GM12878 (cell line): ENCODE data around the gene ABHD2. TPM values are rescaled to one million over a fixed set of nuclear protein-coding genes. Genes with fewer than 3 reads are reported as not detected.

Source experiments
- ATAC-seq: fragments of 200-7000 bp; cut with Tn5 transposase; 3 replicates; pipeline ENCODE4 v1.9.1; 2020; ENCODE audit warnings: mild to moderate bottlenecking, moderate library complexity
- BruUV-seq: library from RNA; stranded (reverse); fragments of 400-500 nt; replicated peaks from 2 replicates; lab custom pipeline; 2021; lab: Mats Ljungman, UMichigan
- CTCF ChIA-PET: fragments of 300-600 bp; sonication (Branson Sonifier 250); formaldehyde crosslinking; extraction: SDS; loops from one replicate; lab custom pipeline; 2021; ENCODE audit warnings: inconsistent platforms; lab: Yijun Ruan, JAX
- POLR2A ChIA-PET: fragments of 350-600 bp; formaldehyde crosslinking; extraction: SDS; loops from one replicate; lab custom pipeline; 2021; ENCODE audit warnings: inconsistent platforms; lab: Charles Lee
- RAD21 ChIA-PET: fragments of 300-600 bp; sonication (Branson Sonifier 250); formaldehyde crosslinking; loops from one replicate; lab custom pipeline; 2023; ENCODE audit warnings: antibody characterized with exemption; ENCODE audit not compliant: unreplicated experiment; lab: Charles Lee
- SMC1A ChIA-PET: fragments of 300-600 bp; sonication (Branson Sonifier 250); formaldehyde crosslinking; loops from one replicate; lab custom pipeline; 2023; ENCODE audit not compliant: unreplicated experiment, uncharacterized antibody; lab: Charles Lee
- DNase-seq: peaks from one replicate; pipeline ENCODE4 v3.0.0-alpha.2; 2011; ENCODE audit warnings: low read depth, low spot score
- FAIRE-seq: peaks from 3 replicates; lab custom pipeline; 2011; peaks lifted over from hg19 to GRCh38; lab: Jason Lieb, UNC
- H2AFZ ChIP-seq: 2 replicates; pipeline ENCODE4 v1.6.0; 2011; ENCODE audit warnings: low read depth, low read length, control low read depth; ENCODE audit not compliant: control insufficient read depth
- H3K27ac ChIP-seq: 2 replicates; pipeline ENCODE4 v1.5.1; 2011; ENCODE audit warnings: control low read depth; ENCODE audit not compliant: control insufficient read depth, insufficient read depth
- H3K27me3 ChIP-seq, 2 experiments: replicated peaks in 1 of 2; 2 replicates each; pipeline versions ENCODE4 v1.6.0 to v1.6.1; 2011; ENCODE audit warnings: low read length in 1 of 2; ENCODE audit not compliant: control insufficient read depth in 2 of 2, insufficient read depth in 2 of 2
- H3K36me3 ChIP-seq, 2 experiments: 2 replicates each; pipeline ENCODE4 v1.5.1; 2011; ENCODE audit warnings: low read length in 1 of 2; ENCODE audit not compliant: control insufficient read depth in 2 of 2, insufficient read depth in 2 of 2
- H3K4me1 ChIP-seq: 2 replicates; pipeline ENCODE4 v1.6.1; 2011; ENCODE audit warnings: mild to moderate bottlenecking, low read length, moderate library complexity, mixed read lengths; ENCODE audit not compliant: control insufficient read depth, insufficient read depth
- H3K4me2 ChIP-seq: 2 replicates; pipeline ENCODE4 v1.6.0; 2011; ENCODE audit warnings: control low read depth; ENCODE audit not compliant: control insufficient read depth, insufficient read depth
- H3K4me3 ChIP-seq: fragments of 200-600 bp; sonication (generic); 2 replicates; pipeline ENCODE4 v1.5.1; 2016
- H3K79me2 ChIP-seq: 2 replicates; pipeline ENCODE4 v1.6.0; 2011; ENCODE audit warnings: low read length; ENCODE audit not compliant: control insufficient read depth, insufficient read depth
- H3K9ac ChIP-seq: 2 replicates; pipeline ENCODE4 v1.8.0; 2011; ENCODE audit warnings: low read length, control low read depth, mixed read lengths; ENCODE audit not compliant: control insufficient read depth, insufficient read depth
- H3K9me3 ChIP-seq: replicated peaks from 3 replicates; pipeline ENCODE4 v1.5.1; 2011; ENCODE audit warnings: mild to moderate bottlenecking, low read length; ENCODE audit not compliant: control insufficient read depth, insufficient read depth
- H4K20me1 ChIP-seq: 2 replicates; pipeline ENCODE4 v1.6.0; 2011; ENCODE audit not compliant: control insufficient read depth, insufficient read depth
- CBX5 ChIP-seq: sonication (generic); IDR thresholded peaks from 2 replicates; pipeline ENCODE4 v1.6.1; 2016; ENCODE audit warnings: low read depth, moderate library complexity, mild to moderate bottlenecking, inconsistent platforms
- E4F1 ChIP-seq: fragments of 450-650 bp; IDR thresholded peaks from 2 replicates; pipeline ENCODE4 v1.6.1; 2018; ENCODE audit warnings: borderline replicate concordance, mild to moderate bottlenecking; ENCODE audit not compliant: partially characterized antibody
- IKZF2 ChIP-seq, 2 experiments: fragments of 450-650 bp; IDR thresholded peaks; 2 replicates each; pipeline ENCODE4 v1.6.1; 2017; ENCODE audit warnings: mild to moderate bottlenecking in 2 of 2, moderate library complexity in 2 of 2
- SMARCA5 ChIP-seq: fragments of 450-650 bp; IDR thresholded peaks from 2 replicates; pipeline ENCODE4 v1.6.1; 2017; ENCODE audit warnings: mild to moderate bottlenecking
- SRF ChIP-seq, 2 experiments: IDR thresholded peaks; 2 replicates each; pipeline ENCODE4 v1.6.1; 2011; ENCODE audit warnings: low read depth in 2 of 2, low read length in 2 of 2, mild to moderate bottlenecking in 1 of 2, moderate library complexity in 1 of 2
- TARDBP ChIP-seq: IDR thresholded peaks from 2 replicates; pipeline ENCODE4 v1.6.1; 2016; ENCODE audit warnings: borderline replicate concordance
- TCF7 ChIP-seq: IDR thresholded peaks from 2 replicates; pipeline ENCODE4 v1.6.1; 2014; ENCODE audit warnings: antibody characterized with exemption, borderline replicate concordance
- ZNF207 ChIP-seq: fragments of 450-650 bp; IDR thresholded peaks from 2 replicates; pipeline ENCODE4 v1.6.1; 2014; ENCODE audit warnings: antibody characterized with exemption, mild to moderate bottlenecking, borderline replicate concordance
- WGBS: methylation state at CpG from one replicate; pipeline ENCODE4 v1.1.6; 2016; ENCODE audit warnings: low lambda C conversion rate; ENCODE audit not compliant: insufficient replicate concordance, insufficient coverage; ENCODE audit errors: missing lambda C conversion rate; 5-methylcytosine and 5-hydroxymethylcytosine counted together
- in situ Hi-C: fragments of 300-500 bp; cut with MboI; formaldehyde crosslinking; loops from 9 replicates; pipeline ENCODE4 v1.14.3; 2018; ENCODE audit warnings: mixed read lengths
- intact Hi-C: fragments of 100-400 bp; cut with micrococcal nuclease; formaldehyde crosslinking; loops from one replicate; pipeline ENCODE4 v1.14.2; 2022; ENCODE audit not compliant: unreplicated experiment
- polyA plus RNA-seq, 11 experiments: library from polyadenylated mRNA; depleted of rRNA in 4 of 11; unstranded in 6 of 11; stranded (reverse) in 5 of 11; fragments of >200 nt; fragmentation: Nextera tagmentation in 4 of 11; fragmentation: Illumina TruSeq in 1 of 11; extraction: Ambion mirVana in 4 of 11; extraction: Trizol in 1 of 11; gene quantifications; 1 replicate in 1 of 11; 2 replicates in 10 of 11; pipeline versions ENCODE4 v1.2.1 to v1.2.3, GENCODE V29; 2011 to 2016; ENCODE audit warnings: inconsistent platforms in 2 of 11, missing spikeins in 2 of 11, low read depth in 1 of 11
- total RNA-seq, 4 experiments: library from RNA; depleted of rRNA in 3 of 4; stranded (reverse); fragments of >200 nt in 3 of 4; fragmentation: Illumina TruSeq in 1 of 4; extraction: Trizol in 1 of 4; gene quantifications; 2 replicates each; pipeline versions ENCODE4 v1.2.1 to v1.2.3, GENCODE V29; 2013 to 2021

ABHD2 gene
- total and polyA plus RNA-seq, 10 of the 15 experiments (the other 5 are each of a cell fraction or from before 2014, with no cell fraction given) = 1.2 to 33.6 (median 20.4) TPM

- POLR2A ChIA-PET = interaction anchor here (1.2 to 7.2 kb wide), 8 partner anchors 11 to 43 kb away, joined by 4 to 122 read pairs (median 8); no protein-coding TSS in a partner anchor
- Histone ChIP-seq H3K27me3 (no peaks in the 10 kb centered on the region), H3K36me3 (no peaks in the 10 kb centered on the region; a peak in 1 of 4 replicates), H3K27ac (no peak overlapping the region), H3K4me2 (peak overlapping the region; percentile 86), H3K9ac (peak overlapping the region; percentile 58), H3K9me3 (no peaks in the 10 kb centered on the region), H3K4me3 (peak overlapping the region; percentile 88), H4K20me1 (no peaks in the 10 kb centered on the region), H2AFZ (no peak overlapping the region), H3K79me2 (peaks cover 31% of the 10 kb centered on the region), H3K4me1 (no peaks in the 10 kb centered on the region; the same call in 1 of the 2 replicates)
- in situ Hi-C loops (no loop called here), intact Hi-C loops (loop anchor here (2.0 kb wide), 1 partner anchor 23 kb away; no protein-coding TSS in a partner anchor)
- FAIRE-seq = no peak
- SMC1A ChIA-PET = interaction anchor here (0.8 to 9.8 kb wide), 9 partner anchors 11 to 89 kb away, joined by 3 to 123 read pairs (median 15); no protein-coding TSS in a partner anchor
- TF ChIP-seq E4F1 = no peak
- TF ChIP-seq SRF (IDR thresholded peaks at IDR 0.05; ENCODE audit: low read depth in 2 of 2, low read length in 2 of 2) = no peak
- TF ChIP-seq CBX5 = no peak
- no peak for TF ChIP-seq TARDBP
- TF ChIP-seq TCF7 = no peak
- no peak for TF ChIP-seq SMARCA5
- 0 out of 4 replicates have a peak, but pooled peaks of 1 of the 2 experiments have one; percentile 11 for TF ChIP-seq IKZF2 (IDR thresholded peaks at IDR 0.05)
- TF ChIP-seq ZNF207 = no peak
- 97% methylated on average over 5 of the region's 5 CpGs for WGBS
- no peak for DNase-seq
- TSS peak; percentile 38 for BruUV-seq
- RAD21 ChIA-PET = interaction anchor here (1.0 to 7.7 kb wide), 11 partner anchors 10 to 245 kb away, joined by 3 to 77 read pairs (median 6); partner anchors contain the start of gene POLG
- CTCF ChIA-PET = interaction anchor here (0.8 to 9.5 kb wide), 12 partner anchors 11 to 245 kb away, joined by 3 to 147 read pairs (median 17); partner anchors contain the start of gene POLG
- no peak for ATAC-seq
Measured at GRCh38 chr15:89089316-89090230, 1.3 kb downstream of the ABHD2 start.
